Subcutaneous abdominal adipose tissue (tissue), 5 donors: ENCODE measurements around the gene SLC25A33.
A peak's percentile ranks its signal among the peaks of the same experiment; 100 is the strongest.
"Not testable (repeated sequence)": the region's sequence is repeated elsewhere in the genome, so short reads cannot be mapped to it uniquely, and the experiment has no call there.

Experiments used
- H3K27ac ChIP-seq: one replicate; pipeline ENCODE4 v1.7.0; 2013; ENCODE audit warnings: low read depth, mild to moderate bottlenecking, inconsistent platforms, low read length, moderate library complexity
- H3K27me3 ChIP-seq, 5 donors: one replicate each; pipeline ENCODE4 v1.7.0; 2013; ENCODE audit warnings: low read length in 5 of 5, inconsistent platforms in 1 of 5; ENCODE audit not compliant: control insufficient read depth in 5 of 5, insufficient read depth in 4 of 5
- H3K36me3 ChIP-seq, 5 donors: one replicate each; pipeline ENCODE4 v1.7.0; 2013; ENCODE audit warnings: low read length in 5 of 5; ENCODE audit not compliant: control insufficient read depth in 5 of 5, insufficient read depth in 5 of 5
- H3K4me1 ChIP-seq, 5 donors: one replicate each; pipeline ENCODE4 v1.7.0; 2013; ENCODE audit warnings: low read length in 5 of 5, mild to moderate bottlenecking in 3 of 5, moderate library complexity in 1 of 5; ENCODE audit not compliant: control insufficient read depth in 5 of 5, insufficient read depth in 5 of 5
- H3K4me3 ChIP-seq, 5 donors: one replicate each; pipeline ENCODE4 v1.7.0; 2013; ENCODE audit warnings: low read length in 5 of 5, low read depth in 1 of 5
- H3K9ac ChIP-seq, 5 donors: one replicate each; pipeline ENCODE4 v1.7.0; 2013; ENCODE audit warnings: low read length in 5 of 5, mild to moderate bottlenecking in 4 of 5, moderate library complexity in 3 of 5
- H3K9me3 ChIP-seq, 5 donors: one replicate each; pipeline ENCODE4 v1.7.0; 2013; ENCODE audit warnings: low read length in 5 of 5; ENCODE audit not compliant: control insufficient read depth in 5 of 5
- donor health status: healthy.
- donor health status: healthy.
- donor health status: healthy.
- donor health status: healthy.
- donor health status: healthy.

The SLC25A33 gene

DNA sequence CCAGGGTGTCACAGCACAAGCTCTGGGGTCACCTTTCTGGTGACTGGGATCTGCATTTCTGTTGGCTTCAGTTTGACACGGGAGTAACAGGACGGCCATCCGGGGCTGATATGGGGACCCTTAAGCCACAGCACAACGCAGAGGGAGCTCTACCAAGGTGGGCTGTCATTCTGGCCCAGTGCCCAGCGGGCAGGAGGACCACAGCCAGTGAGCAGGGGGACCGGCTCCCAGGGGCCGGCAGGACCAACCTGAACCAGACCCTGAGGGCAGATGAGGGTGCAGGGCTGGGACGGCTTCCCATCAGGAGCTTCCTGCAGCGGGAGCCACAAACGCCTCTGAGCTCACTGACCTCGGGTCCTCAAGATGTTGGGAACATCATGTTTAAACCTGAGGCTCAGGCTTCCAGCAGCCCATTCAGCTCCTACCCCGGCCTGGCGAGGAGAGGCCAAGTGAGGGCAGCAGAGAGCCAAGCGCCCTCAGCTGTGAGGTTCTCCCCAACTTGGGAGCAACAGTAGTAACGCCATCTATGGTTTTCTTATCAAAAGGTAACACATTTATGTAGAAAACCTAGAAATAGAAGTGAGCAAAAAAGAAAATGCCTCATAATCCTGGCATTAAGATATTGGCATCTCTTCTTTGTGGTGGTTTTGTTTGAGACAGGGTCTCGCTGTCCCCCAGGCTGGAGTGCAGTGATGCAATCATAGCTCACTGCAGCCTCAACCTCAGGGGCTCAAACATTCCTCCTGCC is 76.2 kb downstream of the SLC25A33 start:
- Histone ChIP-seq H3K27me3 (peaks cover 4 to 17% (median 11%) of the 10 kb centered on the region in 5 donors), H3K27ac (no peak overlapping the region), H3K4me1 (peaks cover 0 to 5% (median 0%) of the 10 kb centered on the region in 5 donors), H3K9ac (no peak overlapping the region), H3K4me3 (no peak overlapping the region), H3K9me3 (no peaks in the 10 kb centered on the region), H3K36me3 (peaks cover 0 to 37% (median 23%) of the 10 kb centered on the region in 5 donors)

- H3K36me3 ChIP-seq: peaks cover 0 to 1% (median 0%) of the 10 kb centered on the region in 5 donors
- H3K9me3 ChIP-seq: no peaks in the 10 kb centered on the region
- H3K27me3 ChIP-seq: peaks cover 5 to 17% (median 11%) of the 10 kb centered on the region in 5 donors
- no peak overlapping the region for H3K27ac ChIP-seq
- no peak overlapping the region for H3K4me3 ChIP-seq
- no peak overlapping the region for H3K9ac ChIP-seq
- peaks cover 0 to 5% (median 0%) of the 10 kb centered on the region in 5 donors for H3K4me1 ChIP-seq
These were observed 79.8 kb downstream of the SLC25A33 start for GRCh38 chr1:9618909-9619679.

GRCh38 chr1:9621032-9621431 is 81.8 kb downstream of the SLC25A33 start:
- Histone ChIP-seq H3K9me3 (no peaks in the 10 kb centered on the region), H3K4me1 (peaks cover 0 to 2% (median 0%) of the 10 kb centered on the region in 5 donors), H3K4me3 (no peak overlapping the region), H3K27ac (no peak overlapping the region), H3K9ac (no peak overlapping the region), H3K36me3 (no peaks in the 10 kb centered on the region), H3K27me3 (peaks cover 11 to 19% (median 16%) of the 10 kb centered on the region in 5 donors)

- peaks cover 0 to 16% (median 9%) of the 10 kb centered on the region in 5 donors for H3K4me1 ChIP-seq
- no peak overlapping the region for H3K4me3 ChIP-seq
- peaks cover 7 to 14% (median 9%) of the 10 kb centered on the region in 5 donors for H3K27me3 ChIP-seq
- H3K9ac ChIP-seq: no peak overlapping the region
- H3K36me3 ChIP-seq: no peaks in the 10 kb centered on the region
- no peaks in the 10 kb centered on the region for H3K9me3 ChIP-seq
- H3K27ac ChIP-seq: no peak overlapping the region
These were observed 84.8 kb downstream of the SLC25A33 start for GRCh38 chr1:9624081-9624480.

DNA sequence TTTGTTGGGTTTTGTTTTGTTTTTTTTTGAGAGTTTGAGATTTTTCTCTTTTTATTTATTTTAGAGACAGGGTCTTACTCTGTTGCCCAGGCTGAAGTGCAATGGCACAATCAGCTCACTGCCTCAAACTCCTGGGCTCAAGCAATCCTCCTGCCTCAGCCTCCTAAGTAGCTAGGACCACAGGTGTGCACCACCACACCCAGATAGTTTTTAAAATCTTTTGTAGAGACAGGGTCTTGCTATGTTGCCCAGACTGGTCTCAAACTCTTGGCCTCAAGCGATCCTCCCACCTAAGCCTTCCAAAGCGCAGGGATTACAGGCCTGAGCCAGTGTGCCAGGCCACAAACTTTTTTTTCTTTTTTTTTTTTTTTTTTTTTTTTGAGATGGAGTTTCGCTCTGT is 85.8 kb downstream of the SLC25A33 start:
- Histone ChIP-seq H3K27me3 (peaks cover 5 to 18% (median 8%) of the 10 kb centered on the region in 5 donors), H3K4me1 (peaks cover 0 to 19% (median 11%) of the 10 kb centered on the region in 5 donors)
- H3K4me3 ChIP-seq, H3K9me3 ChIP-seq, H3K36me3 ChIP-seq, H3K9ac ChIP-seq, H3K27ac ChIP-seq: not testable (repeated sequence)

DNA sequence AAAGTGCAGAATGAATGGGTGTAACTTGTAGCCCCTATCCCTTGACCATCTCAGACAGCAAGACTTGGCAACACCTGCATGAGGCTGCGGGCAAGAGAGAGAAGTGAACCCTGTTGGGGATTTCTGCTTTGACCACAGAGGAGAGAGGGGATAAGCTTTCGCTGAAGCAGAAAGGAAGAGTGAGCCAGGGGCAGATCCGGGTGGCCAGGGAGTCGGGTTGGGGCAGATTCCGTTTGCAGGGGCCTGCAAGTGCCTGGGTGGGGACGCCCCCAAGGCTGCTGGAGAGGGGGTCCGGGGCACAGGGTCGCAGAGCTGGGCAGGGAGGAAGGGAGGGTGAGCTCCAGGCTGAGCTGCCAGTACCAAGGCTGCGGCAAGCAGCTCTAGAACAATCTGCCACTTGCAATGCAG is 86.9 kb downstream of the SLC25A33 start:
- peaks cover 5 to 18% (median 9%) of the 10 kb centered on the region in 5 donors for H3K27me3 ChIP-seq
- H3K36me3 ChIP-seq: no peaks in the 10 kb centered on the region
- no peaks in the 10 kb centered on the region for H3K9me3 ChIP-seq
- no peak overlapping the region for H3K4me3 ChIP-seq
- H3K4me1 ChIP-seq: peaks cover 0 to 20% (median 11%) of the 10 kb centered on the region in 5 donors
- no peak overlapping the region for H3K9ac ChIP-seq
- H3K27ac ChIP-seq: no peak overlapping the region

GRCh38 chr1:9628541-9629444 is 89.5 kb downstream of the SLC25A33 start:
- Histone ChIP-seq H3K4me1 (peaks cover 0 to 24% (median 11%) of the 10 kb centered on the region in 5 donors), H3K27ac (no peak overlapping the region), H3K27me3 (peaks cover 5 to 16% (median 9%) of the 10 kb centered on the region in 5 donors), H3K9ac (no peak overlapping the region), H3K9me3 (no peaks in the 10 kb centered on the region), H3K36me3 (no peaks in the 10 kb centered on the region), H3K4me3 (no peak overlapping the region)

- no peaks in the 10 kb centered on the region for H3K36me3 ChIP-seq
- no peaks in the 10 kb centered on the region for H3K9me3 ChIP-seq
- H3K4me1 ChIP-seq: peaks cover 0 to 24% (median 11%) of the 10 kb centered on the region in 5 donors
- H3K9ac ChIP-seq: peak overlapping the region in 1 of 5 donors; percentile 51
- H3K27me3 ChIP-seq: peaks cover 5 to 16% (median 9%) of the 10 kb centered on the region in 5 donors
- no peak overlapping the region for H3K27ac ChIP-seq
- H3K4me3 ChIP-seq: peak overlapping the region in 2 of 5 donors; percentile 15 to 28
These were observed 90.4 kb downstream of the SLC25A33 start for GRCh38 chr1:9629445-9630201.
